OCI-LY1 (cell line): Measurements from ENCODE around the gene FOXC2.

Experiments used
- H2AFZ ChIP-seq: fragments of 200-600 bp; sonication (generic), shearing (Covaris generic); 2 replicates; pipeline ENCODE4 v1.6.0; 2014; ENCODE audit warnings: antibody characterized with exemption, mild to moderate bottlenecking, low read length
- H3F3A ChIP-seq: fragments of 200-600 bp; sonication (generic), shearing (Covaris generic); 2 replicates; pipeline ENCODE4 v1.6.0; 2014; ENCODE audit warnings: mild to moderate bottlenecking, antibody characterized with exemption, low read length, moderate library complexity; ENCODE audit not compliant: insufficient read depth
- H3K27ac ChIP-seq: fragments of 200-600 bp; sonication (generic); 2 replicates; pipeline ENCODE4 v1.5.1; 2014; ENCODE audit warnings: low read length, mixed run types, mild to moderate bottlenecking, low read depth; ENCODE audit not compliant: poor library complexity, severe bottlenecking
- H3K27me3 ChIP-seq: fragments of 200-600 bp; sonication (generic); 2 replicates; pipeline ENCODE4 v1.6.0; 2014; ENCODE audit warnings: antibody characterized with exemption, mild to moderate bottlenecking, low read length, moderate library complexity; ENCODE audit not compliant: insufficient read depth
- H3K36me3 ChIP-seq: fragments of 200-600 bp; sonication (generic); 2 replicates; pipeline ENCODE4 v1.6.1; 2014; ENCODE audit warnings: mild to moderate bottlenecking, antibody characterized with exemption, low read length, moderate library complexity, mixed read lengths; ENCODE audit not compliant: insufficient read depth
- H3K4me1 ChIP-seq: fragments of 200-600 bp; sonication (generic); 2 replicates; pipeline ENCODE4 v1.5.1; 2014; ENCODE audit warnings: mild to moderate bottlenecking, low read length, moderate library complexity; ENCODE audit not compliant: insufficient read depth, severe bottlenecking
- H3K4me2 ChIP-seq: fragments of 200-600 bp; sonication (generic), shearing (Covaris generic); 2 replicates; pipeline ENCODE4 v1.6.1; 2014; ENCODE audit warnings: low read length
- H3K4me3 ChIP-seq: fragments of 200-600 bp; sonication (generic); 2 replicates; pipeline ENCODE4 v1.5.1; 2014; ENCODE audit warnings: low read length, low read depth, mild to moderate bottlenecking, mixed read lengths; ENCODE audit not compliant: poor library complexity, severe bottlenecking
- H3K79me2 ChIP-seq: fragments of 200-600 bp; shearing (Covaris generic); 2 replicates; pipeline ENCODE4 v1.6.1; 2016; ENCODE audit warnings: mixed run types, low read length, mixed read lengths; ENCODE audit not compliant: insufficient read depth
- H3K9ac ChIP-seq: fragments of 200-600 bp; sonication (generic), shearing (Covaris generic); 2 replicates; pipeline ENCODE4 v1.6.1; 2014; ENCODE audit warnings: mild to moderate bottlenecking, low read length, mixed read lengths
- H3K9me2 ChIP-seq: fragments of 200-600 bp; sonication (generic), shearing (Covaris generic); 2 replicates; pipeline ENCODE4 v1.6.1; 2014; ENCODE audit warnings: low read depth, mild to moderate bottlenecking, low read length, mixed read lengths
- H3K9me3 ChIP-seq: fragments of 200-600 bp; shearing (Covaris generic); 2 replicates; pipeline ENCODE4 v1.6.1; 2014; ENCODE audit warnings: low read length, mixed read lengths
- H4K20me1 ChIP-seq: fragments of 200-600 bp; sonication (generic), shearing (Covaris generic); 2 replicates; pipeline ENCODE4 v1.6.0; 2016; ENCODE audit warnings: mild to moderate bottlenecking, low read length; ENCODE audit not compliant: insufficient read depth
- CTCF ChIP-seq: fragments of 200-600 bp; sonication (generic), shearing (Covaris generic); IDR thresholded peaks from 2 replicates; pipeline ENCODE4 v1.5.1; 2017; ENCODE audit warnings: mild to moderate bottlenecking, antibody characterized with exemption, low read length, moderate library complexity, mixed read lengths
- EZH2 ChIP-seq: fragments of 200-600 bp; sonication (generic), shearing (Covaris generic); IDR thresholded peaks from 2 replicates; pipeline ENCODE4 v1.8.0; 2017; ENCODE audit warnings: borderline replicate concordance, mixed run types, mild to moderate bottlenecking, antibody characterized with exemption, low read length, moderate library complexity, mixed read lengths

Gene FOXC2

GRCh38 chr16:86565644-86566511 lies 751 bp upstream of the FOXC2 start:
- Histone ChIP-seq H3K36me3 (no peaks in the 10 kb centered on the region), H3F3A (0 out of 2 replicates have a peak, but pooled peaks cover 3% of the 10 kb centered on the region), H3K9me2 (no peaks in the 10 kb centered on the region), H3K9me3 (no peaks in the 10 kb centered on the region), H3K4me2 (no peak overlapping the region), H3K79me2 (no peaks in the 10 kb centered on the region), H3K4me1 (peaks cover 31% of the 10 kb centered on the region), H3K9ac (no peak overlapping the region), H3K4me3 (no peak overlapping the region), H4K20me1 (no peaks in the 10 kb centered on the region), H3K27me3 (no peaks in the 10 kb centered on the region; the same call in 1 of the 2 replicates), H3K27ac (no peak overlapping the region), H2AFZ (no peak overlapping the region)
- TF ChIP-seq CTCF: no peak

DNA sequence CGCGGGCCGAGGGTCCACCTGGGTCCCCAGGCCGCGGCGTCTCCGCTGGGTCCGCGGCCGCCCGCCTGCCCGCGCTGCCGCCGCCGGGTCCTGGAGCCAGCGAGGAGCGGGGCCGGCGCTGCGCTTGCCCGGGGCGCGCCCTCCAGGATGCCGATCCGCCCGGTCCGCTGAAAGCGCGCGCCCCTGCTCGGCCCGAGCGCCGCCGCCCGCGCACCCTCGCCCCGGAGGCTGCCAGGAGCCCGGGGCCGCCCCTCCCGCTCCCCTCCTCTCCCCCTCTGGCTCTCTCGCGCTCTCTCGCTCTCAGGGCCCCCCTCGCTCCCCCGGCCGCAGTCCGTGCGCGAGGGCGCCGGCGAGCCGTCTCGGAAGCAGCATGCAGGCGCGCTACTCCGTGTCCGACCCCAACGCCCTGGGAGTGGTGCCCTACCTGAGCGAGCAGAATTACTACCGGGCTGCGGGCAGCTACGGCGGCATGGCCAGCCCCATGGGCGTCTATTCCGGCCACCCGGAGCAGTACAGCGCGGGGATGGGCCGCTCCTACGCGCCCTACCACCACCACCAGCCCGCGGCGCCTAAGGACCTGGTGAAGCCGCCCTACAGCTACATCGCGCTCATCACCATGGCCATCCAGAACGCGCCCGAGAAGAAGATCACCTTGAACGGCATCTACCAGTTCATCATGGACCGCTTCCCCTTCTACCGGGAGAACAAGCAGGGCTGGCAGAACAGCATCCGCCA lies 504 bp downstream of the FOXC2 start:
- Histone ChIP-seq H3K36me3 (no peaks in the 10 kb centered on the region), H3K9me3 (no peaks in the 10 kb centered on the region), H3K4me3 (no peak overlapping the region), H3K4me2 (no peak overlapping the region), H4K20me1 (no peaks in the 10 kb centered on the region), H3F3A (0 out of 2 replicates have a peak, but pooled peaks cover 3% of the 10 kb centered on the region), H3K9me2 (no peaks in the 10 kb centered on the region), H3K27me3 (no peaks in the 10 kb centered on the region; the same call in 1 of the 2 replicates), H3K9ac (no peak overlapping the region), H3K79me2 (0 out of 2 replicates have a peak, but pooled peaks cover 2% of the 10 kb centered on the region), H2AFZ (no peak overlapping the region), H3K27ac (no peak overlapping the region), H3K4me1 (peaks cover 40% of the 10 kb centered on the region)
- TF ChIP-seq EZH2: no peak
- TF ChIP-seq CTCF: no peak

DNA sequence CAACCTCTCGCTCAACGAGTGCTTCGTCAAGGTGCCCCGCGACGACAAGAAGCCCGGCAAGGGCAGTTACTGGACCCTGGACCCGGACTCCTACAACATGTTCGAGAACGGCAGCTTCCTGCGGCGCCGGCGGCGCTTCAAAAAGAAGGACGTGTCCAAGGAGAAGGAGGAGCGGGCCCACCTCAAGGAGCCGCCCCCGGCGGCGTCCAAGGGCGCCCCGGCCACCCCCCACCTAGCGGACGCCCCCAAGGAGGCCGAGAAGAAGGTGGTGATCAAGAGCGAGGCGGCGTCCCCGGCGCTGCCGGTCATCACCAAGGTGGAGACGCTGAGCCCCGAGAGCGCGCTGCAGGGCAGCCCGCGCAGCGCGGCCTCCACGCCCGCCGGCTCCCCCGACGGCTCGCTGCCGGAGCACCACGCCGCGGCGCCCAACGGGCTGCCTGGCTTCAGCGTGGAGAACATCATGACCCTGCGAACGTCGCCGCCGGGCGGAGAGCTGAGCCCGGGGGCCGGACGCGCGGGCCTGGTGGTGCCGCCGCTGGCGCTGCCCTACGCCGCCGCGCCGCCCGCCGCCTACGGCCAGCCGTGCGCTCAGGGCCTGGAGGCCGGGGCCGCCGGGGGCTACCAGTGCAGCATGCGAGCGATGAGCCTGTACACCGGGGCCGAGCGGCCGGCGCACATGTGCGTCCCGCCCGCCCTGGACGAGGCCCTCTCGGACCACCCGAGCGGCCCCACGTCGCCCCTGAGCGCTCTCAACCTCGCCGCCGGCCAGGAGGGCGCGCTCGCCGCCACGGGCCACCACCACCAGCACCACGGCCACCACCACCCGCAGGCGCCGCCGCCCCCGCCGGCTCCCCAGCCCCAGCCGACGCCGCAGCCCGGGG lies 1.3 kb downstream of the FOXC2 start:
- no peaks in the 10 kb centered on the region for H4K20me1 ChIP-seq
- no peak overlapping the region for H3K27ac ChIP-seq
- peaks cover 48% of the 10 kb centered on the region for H3K4me1 ChIP-seq
- no peak overlapping the region for H3K4me2 ChIP-seq
- no peaks in the 10 kb centered on the region for H3K36me3 ChIP-seq
- no peak for TF ChIP-seq CTCF
- no peak for TF ChIP-seq EZH2
- peaks cover 8% of the 10 kb centered on the region; the same call in 1 of the 2 replicates for H3K79me2 ChIP-seq
- H3K4me3 ChIP-seq: no peak overlapping the region
- H3K9ac ChIP-seq: no peak overlapping the region
- H3K27me3 ChIP-seq: no peaks in the 10 kb centered on the region; the same call in 1 of the 2 replicates
- H3K9me2 ChIP-seq: no peaks in the 10 kb centered on the region
- 0 out of 2 replicates have a peak, but pooled peaks cover 3% of the 10 kb centered on the region for H3F3A ChIP-seq
- no peaks in the 10 kb centered on the region for H3K9me3 ChIP-seq
- no peak overlapping the region for H2AFZ ChIP-seq
